Posterior vena cava (tissue), 2 donors: ENCODE data around the gene AGPAT3. TPM values are rescaled to one million over a fixed set of nuclear protein-coding genes. Genes with fewer than 3 reads are reported as not detected.
A peak's percentile ranks its signal among the peaks of the same experiment; 100 is the strongest.

Experiments
- DNase-seq: peaks from one replicate; pipeline ENCODE4 v3.0.0-alpha.2; 2020; ENCODE audit warnings: low spot score
- intact Hi-C, 2 donors: fragments of 100-400 bp; cut with DNase I; formaldehyde crosslinking; loops; one replicate each; pipeline versions ENCODE4 v1.14.1 to v1.14.2; 2022 to 2023
- total RNA-seq, 2 donors: library from RNA; stranded (reverse); fragmentation: NEBNext Ultra II Directional; extraction: Animal tissue kit (Norgen Biotek cat#: 25700); gene quantifications; one replicate each; pipeline ENCODE4 v1.2.1, GENCODE V29; 2021
- donor health status: DM: yes; HTN: yes; CAD: no.
- donor health status: DM: yes; HTN: yes; CAD: no.

AGPAT3 gene
- total RNA-seq, 2 donors from 2014 or later, result 35.3 to 43.2 TPM

DNA sequence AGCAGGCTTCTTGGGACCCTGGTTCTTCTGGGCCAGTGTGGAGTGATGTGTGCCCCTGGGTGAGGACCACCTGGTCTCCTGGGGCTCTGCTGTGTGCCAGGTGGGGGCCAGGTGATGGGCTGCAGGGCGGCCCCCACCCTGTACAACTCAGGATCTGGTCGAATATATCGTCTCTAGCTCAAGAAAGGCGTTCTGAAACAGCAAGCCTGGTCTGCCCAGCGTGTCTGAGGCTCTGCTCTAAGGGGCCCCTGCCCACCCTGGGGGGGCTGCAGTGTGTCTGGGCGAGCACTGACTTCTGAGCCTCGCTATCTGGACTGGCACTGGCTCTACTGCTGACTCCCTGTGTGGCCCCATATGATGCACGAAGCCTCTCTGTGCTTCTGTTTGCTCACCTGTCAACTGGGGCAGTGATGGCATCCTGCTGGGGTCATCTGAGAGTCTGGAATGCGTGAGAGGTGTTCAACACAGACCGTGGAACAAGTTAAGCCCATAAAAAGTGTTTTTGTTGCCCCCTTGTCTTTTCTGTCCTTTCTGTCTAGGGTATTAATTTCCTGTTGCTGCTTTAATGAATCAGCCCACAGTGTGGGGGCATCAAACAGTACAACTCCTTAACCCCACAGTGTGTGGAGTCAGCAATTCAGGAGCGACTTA, 91.1 kb downstream of the AGPAT3 start:
- intact Hi-C loops, result no loop called here
- no peak for DNase-seq

DNA sequence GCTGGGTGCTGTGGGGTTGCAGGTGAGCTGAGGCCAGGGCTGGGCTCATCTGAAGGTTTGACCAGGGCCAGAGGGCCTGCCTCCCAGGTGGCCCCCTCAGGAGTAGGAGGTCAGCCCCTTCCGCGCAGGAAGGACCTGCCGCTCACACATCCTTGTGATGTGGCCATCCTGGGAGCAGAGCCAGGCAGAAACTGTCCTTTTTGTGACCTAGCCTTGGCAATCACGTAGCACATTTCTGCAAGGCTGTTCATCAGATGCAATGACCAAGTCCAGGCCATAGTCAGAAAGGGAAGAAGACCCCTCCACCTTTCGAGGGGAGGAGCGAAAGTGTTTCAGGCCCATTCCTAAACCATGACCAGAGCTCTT, 91.6 kb downstream of the AGPAT3 start:
- no peak for DNase-seq
- intact Hi-C loops, result no loop called here

DNA sequence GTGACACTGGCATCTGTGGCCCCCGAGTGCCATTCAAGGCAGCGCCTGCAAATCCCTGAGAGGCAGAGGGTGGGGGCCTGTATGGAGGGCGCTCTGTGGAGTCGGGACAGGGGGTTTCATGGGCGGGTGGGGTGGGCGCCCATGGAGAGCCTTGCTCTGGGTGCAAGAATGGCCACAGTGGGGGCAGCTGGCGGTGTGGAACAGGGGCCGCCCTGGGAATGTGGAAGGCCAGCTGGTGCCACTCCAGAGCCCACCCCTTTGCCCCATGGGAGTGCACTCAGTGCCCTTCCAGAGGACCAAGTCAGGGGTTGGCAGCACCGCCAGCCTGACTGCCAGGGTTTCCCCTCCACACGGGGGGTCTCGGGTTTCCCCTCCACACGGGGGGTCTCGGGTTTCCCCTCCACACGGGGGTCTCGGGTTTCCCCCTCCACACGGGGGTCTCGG, 92.1 kb downstream of the AGPAT3 start:
- intact Hi-C loops, result no loop called here
- no peak for DNase-seq

DNA sequence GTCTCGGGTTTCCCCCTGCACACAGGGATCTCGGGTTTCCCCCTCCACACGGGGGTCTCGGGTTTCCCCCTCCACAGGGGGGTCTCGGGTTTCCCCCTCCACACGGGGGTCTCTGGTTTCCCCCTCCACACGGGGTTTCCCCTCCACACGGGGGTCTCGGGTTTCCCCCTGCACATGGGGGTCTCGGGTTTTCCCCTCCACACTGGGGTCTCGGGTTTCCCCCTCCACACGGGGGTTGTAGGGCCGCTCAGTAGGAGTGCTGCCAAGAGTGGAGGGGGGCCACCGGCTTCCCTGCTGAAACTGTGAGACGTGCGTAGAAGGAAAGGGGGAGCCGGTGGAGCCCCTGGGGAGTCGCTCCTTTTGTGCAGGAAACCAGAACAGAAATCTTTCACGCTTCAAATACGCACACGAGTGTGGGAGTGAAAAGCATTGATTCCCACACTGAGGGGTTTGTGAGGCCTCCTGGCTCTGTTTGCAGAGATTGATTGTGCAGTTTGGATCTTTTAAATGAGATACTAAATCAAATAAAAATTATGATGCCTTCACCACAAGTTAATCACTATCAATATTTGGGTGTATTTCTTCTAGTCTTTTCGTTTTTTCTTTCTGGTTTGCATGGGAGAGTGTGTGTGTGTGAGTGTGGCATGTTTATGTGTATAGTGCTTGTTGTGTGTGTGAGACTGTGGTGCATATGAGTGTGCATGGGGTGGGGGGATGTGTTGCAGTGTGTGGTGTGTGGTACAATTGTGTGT, 92.8 kb downstream of the AGPAT3 start:
- intact Hi-C loops, result no loop called here

GRCh38 chr21:43958364-43959158, 93.5 kb downstream of the AGPAT3 start:
- no peak for DNase-seq
- intact Hi-C loops, result no loop called here

More for the DNA sequence above, 92.8 kb downstream of the AGPAT3 start:
- no peak for DNase-seq

- intact Hi-C loops, result no loop called here
- DNase-seq, result no peak
Measured at GRCh38 chr21:43959231-43960116, 94.5 kb downstream of the AGPAT3 start.

DNA sequence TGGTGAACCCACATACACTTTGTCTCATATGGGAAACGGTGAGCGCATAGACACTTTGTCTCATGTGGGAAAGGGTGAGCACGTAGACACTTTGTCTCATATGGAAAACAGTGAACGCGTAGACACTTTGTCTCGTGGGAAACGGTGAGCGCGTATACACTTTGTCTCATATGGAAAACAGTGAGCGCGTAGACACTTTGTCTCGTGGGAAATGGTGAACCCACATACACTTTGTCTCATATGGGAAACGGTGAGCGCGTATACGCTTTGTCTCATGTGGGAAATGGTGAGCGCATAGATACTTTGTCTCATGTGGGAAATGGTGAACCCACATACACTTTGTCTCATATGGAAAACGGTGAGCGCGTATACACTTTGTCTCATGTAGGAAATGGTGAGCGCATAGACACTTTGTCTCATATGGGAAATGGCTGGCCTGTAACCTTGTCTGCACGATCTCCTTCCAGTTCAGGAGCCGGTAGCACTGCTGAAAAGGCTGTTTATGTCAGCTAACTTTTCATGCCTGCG, 96.4 kb downstream of the AGPAT3 start:
- DNase-seq, result no peak
- intact Hi-C loops, result no loop called here

- DNase-seq, result no peak
- intact Hi-C loops, result no loop called here
Measured at GRCh38 chr21:43965911-43966585, 101.0 kb downstream of the AGPAT3 start.

- DNase-seq, result no peak
- intact Hi-C loops, result no loop called here
Measured at GRCh38 chr21:43966946-43967512, 102.0 kb downstream of the AGPAT3 start.

DNA sequence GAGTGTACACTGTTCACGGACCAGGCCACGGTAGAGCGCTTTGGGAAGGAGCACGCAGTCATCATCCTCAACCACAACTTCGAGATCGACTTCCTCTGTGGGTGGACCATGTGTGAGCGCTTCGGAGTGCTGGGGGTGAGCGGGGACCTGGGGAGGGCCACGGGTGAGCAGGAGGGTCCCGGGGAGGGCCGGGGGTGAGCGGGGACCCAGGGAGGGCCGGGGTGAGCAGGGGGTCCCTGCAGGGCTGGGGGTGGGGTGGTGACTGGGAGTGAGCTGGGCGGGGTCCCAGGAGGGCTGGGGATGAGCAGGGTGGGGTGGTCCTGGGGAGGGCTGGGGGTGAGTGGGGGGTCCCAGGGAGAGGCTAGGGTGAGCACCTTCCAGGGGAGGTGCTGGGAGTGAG, 103.0 kb downstream of the AGPAT3 start:
- DNase-seq, result no peak
- intact Hi-C loops, result no loop called here

GRCh38 chr21:43968410-43969114, 103.5 kb downstream of the AGPAT3 start:
- DNase-seq, result no peak
- intact Hi-C loops, result no loop called here

- intact Hi-C loops, result no loop called here
- DNase-seq, result no peak
Measured at GRCh38 chr21:43969115-43969444, 104.1 kb downstream of the AGPAT3 start.

DNA sequence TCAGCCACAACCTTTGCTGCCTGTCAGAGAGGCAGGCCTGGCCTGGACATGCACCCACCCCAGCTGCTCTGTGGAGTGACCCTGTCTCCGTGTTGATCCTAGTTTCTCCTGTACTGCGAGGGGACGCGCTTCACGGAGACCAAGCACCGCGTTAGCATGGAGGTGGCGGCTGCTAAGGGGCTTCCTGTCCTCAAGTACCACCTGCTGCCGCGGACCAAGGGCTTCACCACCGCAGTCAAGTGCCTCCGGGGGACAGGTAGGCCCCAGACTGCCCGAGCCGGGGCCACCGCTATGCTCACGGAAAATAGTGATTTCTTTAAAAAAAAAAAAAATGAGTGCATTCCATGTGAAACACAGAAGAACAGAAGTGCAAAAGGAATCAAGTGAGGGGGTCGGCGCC, 105.5 kb downstream of the AGPAT3 start:
- DNase-seq, result no peak
- intact Hi-C loops, result no loop called here

DNA sequence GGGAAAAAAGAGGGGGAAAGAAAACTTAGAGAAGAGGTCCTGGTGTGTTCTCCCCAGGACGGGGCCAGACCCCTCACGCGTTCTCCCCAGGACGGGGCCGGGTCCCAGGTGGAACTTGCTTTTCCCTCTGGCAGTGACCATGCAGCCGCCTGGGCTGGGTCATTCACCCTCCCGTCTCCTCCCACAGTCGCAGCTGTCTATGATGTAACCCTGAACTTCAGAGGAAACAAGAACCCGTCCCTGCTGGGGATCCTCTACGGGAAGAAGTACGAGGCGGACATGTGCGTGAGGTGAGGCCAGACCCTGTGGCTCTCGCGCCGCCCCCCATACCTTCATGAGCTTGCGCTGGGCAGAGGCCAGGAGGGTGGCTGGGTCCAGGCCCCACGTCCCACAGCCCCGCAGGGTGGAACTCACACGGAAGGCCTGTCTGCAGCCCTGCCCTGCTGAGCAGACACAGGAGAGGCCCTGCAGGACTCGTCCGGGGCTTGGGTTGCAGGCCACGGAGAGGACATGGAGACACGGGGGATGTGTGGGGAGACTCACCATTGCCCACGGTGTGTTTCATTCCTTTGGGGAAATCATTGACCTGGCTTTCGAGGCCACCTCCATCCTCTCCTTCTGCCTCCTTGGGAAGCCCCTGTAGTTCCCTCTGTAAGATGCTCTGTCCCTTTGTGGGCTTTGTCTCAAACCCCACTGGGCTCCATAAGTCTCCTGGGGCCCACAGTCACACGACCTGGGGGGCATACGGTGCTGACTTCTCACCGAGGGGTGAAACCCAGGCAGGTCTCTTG, 106.4 kb downstream of the AGPAT3 start:
- no peak for DNase-seq
- intact Hi-C loops, result no loop called here

DNA sequence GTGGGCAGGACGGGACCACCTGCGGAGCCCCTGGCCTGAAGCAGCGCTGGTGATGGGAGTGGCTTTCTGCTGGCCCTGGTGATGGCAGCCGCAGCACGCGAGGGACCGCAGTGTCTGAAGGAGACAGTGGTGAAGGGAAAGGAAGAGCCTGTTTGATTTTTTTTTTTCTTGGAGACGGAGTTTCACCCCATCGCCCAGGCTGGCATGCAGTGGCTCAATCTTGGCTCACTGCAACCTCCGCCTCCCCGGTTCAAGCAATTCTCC, 106.9 kb downstream of the AGPAT3 start:
- intact Hi-C loops, result no loop called here
- DNase-seq, result no peak

GRCh38 chr21:43972850-43973633, 108.0 kb downstream of the AGPAT3 start:
- DNase-seq, result peak; percentile 78
- intact Hi-C loops, result no loop called here

DNA sequence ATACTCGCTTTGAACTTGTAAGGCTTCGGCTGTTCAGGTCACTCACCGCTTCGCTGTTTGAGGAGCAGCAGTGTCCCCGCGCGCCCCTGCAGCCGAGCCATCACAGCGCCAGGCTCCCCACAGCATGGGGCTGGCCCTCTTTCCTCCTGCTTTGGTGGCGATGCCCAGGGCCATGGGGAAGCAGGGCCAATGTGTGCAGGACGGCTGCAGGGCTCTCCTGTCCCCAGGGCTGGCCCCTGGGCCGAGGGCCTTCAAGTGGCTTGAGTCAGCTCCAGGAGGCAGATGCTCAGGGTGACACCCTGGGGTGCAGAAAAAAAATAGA, 108.6 kb downstream of the AGPAT3 start:
- intact Hi-C loops, result no loop called here
- no peak for DNase-seq
